ENCODE data around the gene PCP4L1. TPM values are rescaled to one million over a fixed set of nuclear protein-coding genes. Genes with fewer than 3 reads are reported as not detected.

PCP4L1 gene
- total RNA-seq, 1 experiment from 2014 or later: 1.2 TPM

DNA sequence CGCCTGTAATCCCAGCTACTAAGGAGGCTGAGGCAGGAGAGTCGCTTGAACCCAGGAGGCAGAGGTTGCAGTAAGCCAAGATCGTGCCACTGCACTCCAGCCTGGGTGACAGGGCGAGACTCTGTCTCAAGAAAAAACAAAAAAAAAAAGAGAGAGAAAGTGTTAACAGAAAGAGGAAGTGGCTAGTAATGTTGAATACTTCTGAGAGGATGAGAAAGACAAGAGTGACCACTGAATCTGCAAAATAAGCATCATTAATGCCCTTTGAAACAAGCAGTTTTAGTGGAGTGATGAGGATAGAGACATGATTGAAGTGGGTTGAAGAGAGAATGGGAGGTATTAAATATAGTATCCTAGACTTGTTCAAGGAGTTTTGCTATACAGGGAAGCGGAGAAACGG is 39.6 kb downstream of the PCP4L1 start (continued):
- TF ChIP-seq, protein P1, sequence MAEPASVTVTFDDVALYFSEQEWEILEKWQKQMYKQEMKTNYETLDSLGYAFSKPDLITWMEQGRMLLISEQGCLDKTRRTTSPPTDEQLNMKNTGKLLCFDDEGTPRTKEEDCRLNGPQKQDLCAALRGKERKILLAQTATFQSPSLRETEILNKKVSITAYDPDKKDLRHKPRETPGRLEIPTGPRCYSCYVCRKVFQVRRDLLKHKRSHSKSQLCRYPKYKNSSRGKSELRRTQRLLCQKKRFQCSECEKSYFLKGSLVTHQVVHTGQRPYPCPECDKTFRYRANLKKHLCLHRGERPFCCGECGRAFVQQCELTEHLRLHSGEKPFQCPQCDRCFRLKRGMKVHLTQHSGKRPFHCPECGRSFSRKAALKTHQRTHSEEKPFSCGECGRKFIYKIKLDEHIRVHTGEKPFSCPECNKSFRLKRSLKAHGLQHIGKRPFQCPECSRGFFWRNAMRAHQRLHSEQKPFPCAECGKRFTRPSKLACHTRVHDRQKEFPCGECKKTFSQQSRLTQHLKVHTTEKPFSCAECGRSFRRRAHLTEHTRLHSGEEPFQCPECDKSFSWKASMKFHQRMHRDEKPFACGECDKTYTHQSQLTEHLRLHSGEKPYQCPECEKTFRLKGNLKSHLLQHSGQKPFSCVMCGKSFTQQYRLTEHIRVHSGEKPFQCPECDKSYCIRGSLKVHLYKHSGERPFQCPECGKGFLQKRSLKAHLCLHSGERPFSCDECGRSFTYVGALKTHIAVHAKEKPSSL (CRISPR knock-in tag; conservative IDR thresholded peaks at IDR 0.05): no peak
- TF ChIP-seq FOXP1 (CRISPR knock-in tag; IDR thresholded peaks at IDR 0.05; ENCODE audit: borderline replicate concordance): no peak
- TF ChIP-seq ZBTB21 (CRISPR knock-in tag; IDR thresholded peaks at IDR 0.05; ENCODE audit: borderline replicate concordance): no peak

DNA sequence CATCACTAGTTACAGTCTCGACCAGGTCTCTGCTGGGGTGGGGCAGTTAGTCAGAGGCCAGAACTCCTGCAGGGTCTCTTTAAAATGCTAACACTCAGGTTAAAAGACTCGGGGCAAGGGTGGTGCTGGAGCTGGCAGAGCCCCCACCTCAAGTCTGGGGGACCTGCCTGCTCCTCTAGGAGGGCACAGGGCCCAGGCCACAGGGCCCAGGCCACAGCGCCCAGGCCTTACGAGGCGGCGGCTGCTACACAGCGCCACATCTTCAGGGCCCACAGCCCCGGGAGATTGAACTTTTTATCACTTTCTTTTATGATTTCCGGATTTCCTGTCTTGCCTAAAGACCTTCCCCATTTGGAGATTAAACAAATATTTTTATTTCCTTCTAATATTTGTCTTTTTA is 40.8 kb downstream of the PCP4L1 start:
- no peaks in the 10 kb centered on the region for H3K36me3 Mint-ChIP-seq
- no peak overlapping the region for H3K4me3 Mint-ChIP-seq
- H3K9me3 Mint-ChIP-seq: no peaks in the 10 kb centered on the region
- ChIA-PET CTCF (interaction anchor here (1.0 kb wide), 1 partner anchor 74 kb away, joined by 5 read pairs; the partner anchor contains the start of gene TOMM40L), POLR2A (no interaction called here)
- TF ChIP-seq ZNF219 (CRISPR knock-in tag; IDR thresholded peaks at IDR 0.05; ENCODE audit: borderline replicate concordance) (no peak), TCF7 (CRISPR knock-in tag; IDR thresholded peaks at IDR 0.05; ENCODE audit: low read depth) (no peak), CREB1 (CRISPR knock-in tag; IDR thresholded peaks at IDR 0.05) (no peak), JUN (CRISPR knock-in tag; IDR thresholded peaks at IDR 0.05) (no peak), NR3C1 (CRISPR knock-in tag; conservative IDR thresholded peaks at IDR 0.05; ENCODE audit: low read depth) (no peak), TEAD1 (CRISPR knock-in tag; IDR thresholded peaks at IDR 0.05) (no peak), HMGA2 (CRISPR knock-in tag; IDR thresholded peaks at IDR 0.05) (no peak), ATF1 (CRISPR knock-in tag; IDR thresholded peaks at IDR 0.05) (no peak), EMX1 (CRISPR knock-in tag; IDR thresholded peaks at IDR 0.05) (no peak), NFYB (CRISPR knock-in tag; conservative IDR thresholded peaks at IDR 0.05; ENCODE audit: low read depth) (no peak)
- TF ChIP-seq, protein P2, sequence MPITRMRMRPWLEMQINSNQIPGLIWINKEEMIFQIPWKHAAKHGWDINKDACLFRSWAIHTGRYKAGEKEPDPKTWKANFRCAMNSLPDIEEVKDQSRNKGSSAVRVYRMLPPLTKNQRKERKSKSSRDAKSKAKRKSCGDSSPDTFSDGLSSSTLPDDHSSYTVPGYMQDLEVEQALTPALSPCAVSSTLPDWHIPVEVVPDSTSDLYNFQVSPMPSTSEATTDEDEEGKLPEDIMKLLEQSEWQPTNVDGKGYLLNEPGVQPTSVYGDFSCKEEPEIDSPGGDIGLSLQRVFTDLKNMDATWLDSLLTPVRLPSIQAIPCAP (CRISPR knock-in tag; IDR thresholded peaks at IDR 0.05): no peak
- TF ChIP-seq, protein P3, sequence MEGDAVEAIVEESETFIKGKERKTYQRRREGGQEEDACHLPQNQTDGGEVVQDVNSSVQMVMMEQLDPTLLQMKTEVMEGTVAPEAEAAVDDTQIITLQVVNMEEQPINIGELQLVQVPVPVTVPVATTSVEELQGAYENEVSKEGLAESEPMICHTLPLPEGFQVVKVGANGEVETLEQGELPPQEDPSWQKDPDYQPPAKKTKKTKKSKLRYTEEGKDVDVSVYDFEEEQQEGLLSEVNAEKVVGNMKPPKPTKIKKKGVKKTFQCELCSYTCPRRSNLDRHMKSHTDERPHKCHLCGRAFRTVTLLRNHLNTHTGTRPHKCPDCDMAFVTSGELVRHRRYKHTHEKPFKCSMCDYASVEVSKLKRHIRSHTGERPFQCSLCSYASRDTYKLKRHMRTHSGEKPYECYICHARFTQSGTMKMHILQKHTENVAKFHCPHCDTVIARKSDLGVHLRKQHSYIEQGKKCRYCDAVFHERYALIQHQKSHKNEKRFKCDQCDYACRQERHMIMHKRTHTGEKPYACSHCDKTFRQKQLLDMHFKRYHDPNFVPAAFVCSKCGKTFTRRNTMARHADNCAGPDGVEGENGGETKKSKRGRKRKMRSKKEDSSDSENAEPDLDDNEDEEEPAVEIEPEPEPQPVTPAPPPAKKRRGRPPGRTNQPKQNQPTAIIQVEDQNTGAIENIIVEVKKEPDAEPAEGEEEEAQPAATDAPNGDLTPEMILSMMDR (IDR thresholded peaks at IDR 0.05): no peak
- TF ChIP-seq, protein P4, sequence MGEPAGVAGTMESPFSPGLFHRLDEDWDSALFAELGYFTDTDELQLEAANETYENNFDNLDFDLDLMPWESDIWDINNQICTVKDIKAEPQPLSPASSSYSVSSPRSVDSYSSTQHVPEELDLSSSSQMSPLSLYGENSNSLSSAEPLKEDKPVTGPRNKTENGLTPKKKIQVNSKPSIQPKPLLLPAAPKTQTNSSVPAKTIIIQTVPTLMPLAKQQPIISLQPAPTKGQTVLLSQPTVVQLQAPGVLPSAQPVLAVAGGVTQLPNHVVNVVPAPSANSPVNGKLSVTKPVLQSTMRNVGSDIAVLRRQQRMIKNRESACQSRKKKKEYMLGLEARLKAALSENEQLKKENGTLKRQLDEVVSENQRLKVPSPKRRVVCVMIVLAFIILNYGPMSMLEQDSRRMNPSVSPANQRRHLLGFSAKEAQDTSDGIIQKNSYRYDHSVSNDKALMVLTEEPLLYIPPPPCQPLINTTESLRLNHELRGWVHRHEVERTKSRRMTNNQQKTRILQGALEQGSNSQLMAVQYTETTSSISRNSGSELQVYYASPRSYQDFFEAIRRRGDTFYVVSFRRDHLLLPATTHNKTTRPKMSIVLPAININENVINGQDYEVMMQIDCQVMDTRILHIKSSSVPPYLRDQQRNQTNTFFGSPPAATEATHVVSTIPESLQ (CRISPR knock-in tag; IDR thresholded peaks at IDR 0.05): no peak
- TF ChIP-seq, protein P5, sequence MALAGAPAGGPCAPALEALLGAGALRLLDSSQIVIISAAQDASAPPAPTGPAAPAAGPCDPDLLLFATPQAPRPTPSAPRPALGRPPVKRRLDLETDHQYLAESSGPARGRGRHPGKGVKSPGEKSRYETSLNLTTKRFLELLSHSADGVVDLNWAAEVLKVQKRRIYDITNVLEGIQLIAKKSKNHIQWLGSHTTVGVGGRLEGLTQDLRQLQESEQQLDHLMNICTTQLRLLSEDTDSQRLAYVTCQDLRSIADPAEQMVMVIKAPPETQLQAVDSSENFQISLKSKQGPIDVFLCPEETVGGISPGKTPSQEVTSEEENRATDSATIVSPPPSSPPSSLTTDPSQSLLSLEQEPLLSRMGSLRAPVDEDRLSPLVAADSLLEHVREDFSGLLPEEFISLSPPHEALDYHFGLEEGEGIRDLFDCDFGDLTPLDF (CRISPR knock-in tag; IDR thresholded peaks at IDR 0.05): no peak
- TF ChIP-seq, protein P1 (CRISPR knock-in tag; conservative IDR thresholded peaks at IDR 0.05): no peak
- TF ChIP-seq, protein P6, sequence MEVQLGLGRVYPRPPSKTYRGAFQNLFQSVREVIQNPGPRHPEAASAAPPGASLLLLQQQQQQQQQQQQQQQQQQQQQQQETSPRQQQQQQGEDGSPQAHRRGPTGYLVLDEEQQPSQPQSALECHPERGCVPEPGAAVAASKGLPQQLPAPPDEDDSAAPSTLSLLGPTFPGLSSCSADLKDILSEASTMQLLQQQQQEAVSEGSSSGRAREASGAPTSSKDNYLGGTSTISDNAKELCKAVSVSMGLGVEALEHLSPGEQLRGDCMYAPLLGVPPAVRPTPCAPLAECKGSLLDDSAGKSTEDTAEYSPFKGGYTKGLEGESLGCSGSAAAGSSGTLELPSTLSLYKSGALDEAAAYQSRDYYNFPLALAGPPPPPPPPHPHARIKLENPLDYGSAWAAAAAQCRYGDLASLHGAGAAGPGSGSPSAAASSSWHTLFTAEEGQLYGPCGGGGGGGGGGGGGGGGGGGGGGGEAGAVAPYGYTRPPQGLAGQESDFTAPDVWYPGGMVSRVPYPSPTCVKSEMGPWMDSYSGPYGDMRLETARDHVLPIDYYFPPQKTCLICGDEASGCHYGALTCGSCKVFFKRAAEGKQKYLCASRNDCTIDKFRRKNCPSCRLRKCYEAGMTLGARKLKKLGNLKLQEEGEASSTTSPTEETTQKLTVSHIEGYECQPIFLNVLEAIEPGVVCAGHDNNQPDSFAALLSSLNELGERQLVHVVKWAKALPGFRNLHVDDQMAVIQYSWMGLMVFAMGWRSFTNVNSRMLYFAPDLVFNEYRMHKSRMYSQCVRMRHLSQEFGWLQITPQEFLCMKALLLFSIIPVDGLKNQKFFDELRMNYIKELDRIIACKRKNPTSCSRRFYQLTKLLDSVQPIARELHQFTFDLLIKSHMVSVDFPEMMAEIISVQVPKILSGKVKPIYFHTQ (CRISPR knock-in tag; IDR thresholded peaks at IDR 0.05): no peak
- TF ChIP-seq, protein P7, sequence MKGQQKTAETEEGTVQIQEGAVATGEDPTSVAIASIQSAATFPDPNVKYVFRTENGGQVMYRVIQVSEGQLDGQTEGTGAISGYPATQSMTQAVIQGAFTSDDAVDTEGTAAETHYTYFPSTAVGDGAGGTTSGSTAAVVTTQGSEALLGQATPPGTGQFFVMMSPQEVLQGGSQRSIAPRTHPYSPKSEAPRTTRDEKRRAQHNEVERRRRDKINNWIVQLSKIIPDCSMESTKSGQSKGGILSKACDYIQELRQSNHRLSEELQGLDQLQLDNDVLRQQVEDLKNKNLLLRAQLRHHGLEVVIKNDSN (CRISPR knock-in tag; IDR thresholded peaks at IDR 0.05): no peak
- no peaks in the 10 kb centered on the region for H3K27me3 Mint-ChIP-seq (ENCODE audit: low read depth)
- H3K27ac Mint-ChIP-seq: no peak overlapping the region
- DNase-seq (ENCODE audit: low spot score): no peak
- peak; percentile 71 for ATAC-seq
- peaks cover 33% of the 10 kb centered on the region for H3K4me1 Mint-ChIP-seq

All from WTC11 (cell line).